PC-3 (cell line): ENCODE measurements around the gene NFIX. TPM values are rescaled to one million over a fixed set of nuclear protein-coding genes. Genes with fewer than 3 reads are reported as not detected.

Experiments
- ATAC-seq: fragments of 200-7000 bp; cut with Tn5 transposase; 2 replicates; pipeline ENCODE4 v1.9.1; 2020; ENCODE audit warnings: mild to moderate bottlenecking, moderate library complexity
- BruUV-seq: library from RNA; stranded (reverse); fragments of 400-500 nt; replicated peaks from 2 replicates; lab custom pipeline; 2021; lab: Mats Ljungman, UMichigan
- CTCF ChIA-PET: fragments of 300-600 bp; sonication (Branson Sonifier 250); formaldehyde crosslinking; loops from one replicate; lab custom pipeline; 2022; ENCODE audit warnings: antibody characterized with exemption; lab: Charles Lee
- POLR2A ChIA-PET: fragments of 300-600 bp; sonication (Branson Sonifier 250); formaldehyde crosslinking; loops from one replicate; lab custom pipeline; 2022; ENCODE audit warnings: antibody characterized with exemption; ENCODE audit not compliant: unreplicated experiment; lab: Charles Lee
- DNase-seq: peaks from one replicate; pipeline ENCODE4 v3.0.0-alpha.2; 2015
- H2AFZ ChIP-seq: fragments of 300-600 bp; sonication (generic); 2 replicates; pipeline ENCODE4 v1.6.0; 2016; ENCODE audit warnings: antibody characterized with exemption, low read length
- H3F3A ChIP-seq: fragments of 300-600 bp; sonication (generic); one replicate; pipeline ENCODE4 v1.6.0; 2017; ENCODE audit warnings: antibody characterized with exemption, low read length, control low read depth, mild to moderate bottlenecking; ENCODE audit not compliant: unreplicated experiment
- H3K27ac ChIP-seq: fragments of 300-600 bp; sonication (generic); 2 replicates; pipeline ENCODE4 v1.5.1; 2016; ENCODE audit warnings: mild to moderate bottlenecking, low read length
- H3K27me3 ChIP-seq: fragments of 300-600 bp; sonication (generic); 2 replicates; pipeline ENCODE4 v1.6.1; 2016; ENCODE audit warnings: low read length, mixed read lengths
- H3K36me3 ChIP-seq: fragments of 300-600 bp; sonication (generic); 2 replicates; pipeline ENCODE4 v1.6.1; 2016; ENCODE audit warnings: low read depth, mixed run types, low read length, mixed read lengths
- H3K4me1 ChIP-seq: fragments of 300-600 bp; sonication (generic); 2 replicates; pipeline ENCODE4 v1.5.1; 2016; ENCODE audit warnings: low read length; ENCODE audit not compliant: insufficient read depth
- H3K4me2 ChIP-seq: fragments of 300-600 bp; sonication (generic); 2 replicates; pipeline ENCODE4 v1.6.0; 2016; ENCODE audit warnings: low read length
- H3K4me3 ChIP-seq: fragments of 300-600 bp; sonication (generic); 2 replicates; pipeline ENCODE4 v1.5.1; 2016; ENCODE audit warnings: mild to moderate bottlenecking, low read length, mixed read lengths
- H3K79me2 ChIP-seq: fragments of 300-600 bp; sonication (generic); 2 replicates; pipeline ENCODE4 v1.6.1; 2017; ENCODE audit warnings: low read length, mixed read lengths
- H3K9ac ChIP-seq: fragments of 300-600 bp; sonication (generic); 2 replicates; pipeline ENCODE4 v1.6.0; 2016; ENCODE audit warnings: mild to moderate bottlenecking, low read length
- H3K9me2 ChIP-seq: fragments of 300-600 bp; sonication (generic); replicated peaks from 2 replicates; pipeline ENCODE4 v1.6.1; 2016; ENCODE audit warnings: mixed run types, low read length, mixed read lengths
- H3K9me3 ChIP-seq: fragments of 300-600 bp; sonication (generic); 2 replicates; pipeline ENCODE4 v1.6.1; 2016; ENCODE audit warnings: low read length, mixed read lengths
- H4K20me1 ChIP-seq: fragments of 300-600 bp; sonication (generic); 2 replicates; pipeline ENCODE4 v1.6.1; 2016; ENCODE audit warnings: low read length, mixed read lengths
- CTCF ChIP-seq: fragments of 300-600 bp; sonication (generic); conservative IDR thresholded peaks from 2 replicates; pipeline ENCODE4 v1.5.1; 2017; ENCODE audit warnings: antibody characterized with exemption, low read depth, mild to moderate bottlenecking, low read length
- EZH2 ChIP-seq: fragments of 300-600 bp; sonication (generic); IDR thresholded peaks from one replicate; pipeline ENCODE4 v1.6.1; 2017; ENCODE audit warnings: antibody characterized with exemption, mild to moderate bottlenecking, low read length; ENCODE audit not compliant: unreplicated experiment
- EZH2phosphoT487 ChIP-seq: fragments of 300-600 bp; sonication (generic); IDR thresholded peaks from 2 replicates; pipeline ENCODE4 v1.6.1; 2018; ENCODE audit warnings: mild to moderate bottlenecking, antibody characterized with exemption, low read length, borderline replicate concordance
- intact Hi-C: fragments of 100-400 bp; cut with micrococcal nuclease; formaldehyde crosslinking; loops from 2 replicates; pipeline ENCODE4 v1.9.0; 2023
- total RNA-seq: library from RNA; depleted of rRNA; stranded (reverse); fragments of >200 nt; gene quantifications from 2 replicates; pipeline ENCODE4 v1.2.3, GENCODE V29; 2014

Gene NFIX
- total RNA-seq, 1 experiment from 2014 or later, result 43.3 TPM

- Histone ChIP-seq H3K9me3 (no peaks in the 10 kb centered on the region), H3K9ac (no peak overlapping the region), H3K4me1 (no peaks in the 10 kb centered on the region), H3K36me3 (no peaks in the 10 kb centered on the region), H3F3A (no peaks in the 10 kb centered on the region), H3K9me2 (no peaks in the 10 kb centered on the region), H3K4me2 (no peak overlapping the region), H3K27me3 (no peaks in the 10 kb centered on the region), H4K20me1 (no peaks in the 10 kb centered on the region), H3K27ac (no peak overlapping the region), H2AFZ (no peak overlapping the region), H3K79me2 (peaks cover 23% of the 10 kb centered on the region), H3K4me3 (no peak overlapping the region)
- no TSS peak for BruUV-seq
- CTCF ChIA-PET, result no interaction called here
- DNase-seq (no peak), ATAC-seq (no peak)
- POLR2A ChIA-PET, result no interaction called here
- TF ChIP-seq CTCF, result no peak
- no peak for TF ChIP-seq EZH2phosphoT487
- TF ChIP-seq EZH2, result no peak
- intact Hi-C loops, result no loop called here
These were observed 71.9 kb downstream of the NFIX start for GRCh38 chr19:13066933-13067807.

- Histone ChIP-seq H3K36me3 (no peaks in the 10 kb centered on the region), H3K4me2 (no peak overlapping the region), H3K9me2 (no peaks in the 10 kb centered on the region), H3K27me3 (no peaks in the 10 kb centered on the region), H3F3A (no peaks in the 10 kb centered on the region), H3K9ac (no peak overlapping the region), H3K9me3 (no peaks in the 10 kb centered on the region), H3K79me2 (peaks cover 12% of the 10 kb centered on the region; the same call in 1 of the 2 replicates), H3K4me1 (no peaks in the 10 kb centered on the region), H4K20me1 (no peaks in the 10 kb centered on the region), H2AFZ (no peak overlapping the region), H3K27ac (no peak overlapping the region), H3K4me3 (no peak overlapping the region)
- ChIA-PET POLR2A (no interaction called here), CTCF (no interaction called here)
- intact Hi-C loops, result no loop called here
- ATAC-seq (no peak), DNase-seq (no peak)
- BruUV-seq, result no TSS peak
- no peak for TF ChIP-seq EZH2phosphoT487
- no peak for TF ChIP-seq CTCF
- no peak for TF ChIP-seq EZH2
These were observed 73.0 kb downstream of the NFIX start for GRCh38 chr19:13068085-13068846.
